Esophagus squamous epithelium (tissue), 5 donors: ENCODE measurements around the gene CYB561A3. TPM values are rescaled to one million over a fixed set of nuclear protein-coding genes. Genes with fewer than 3 reads are reported as not detected.

Experiments
- DNase-seq: peaks from one replicate; lab custom pipeline; 2025; lab: John Stamatoyannopoulos, UW
- H3K27ac ChIP-seq, 4 donors: fragments of 200-600 bp; sonication (generic); one replicate each; pipeline ENCODE4 v1.5.1; 2016 to 2019; ENCODE audit warnings: mild to moderate bottlenecking in 1 of 4
- H3K27me3 ChIP-seq, 4 donors: fragments of 200-600 bp; sonication (generic); 1 replicate in 3 of 4; 2 replicates in 1 of 4; pipeline versions ENCODE4 v1.5.1 to v1.6.0; 2017 to 2021; ENCODE audit warnings: antibody characterized with exemption in 1 of 4
- H3K36me3 ChIP-seq, 3 donors: fragments of 200-600 bp; sonication (generic); one replicate each; pipeline ENCODE4 v1.5.1; 2016 to 2019
- H3K4me1 ChIP-seq, 3 donors: fragments of 200-600 bp; sonication (generic); one replicate each; pipeline ENCODE4 v1.5.1; 2017 to 2019
- H3K4me3 ChIP-seq, 4 donors: fragments of 200-600 bp; sonication (generic); 1 replicate in 3 of 4; 2 replicates in 1 of 4; pipeline ENCODE4 v1.5.1; 2016 to 2019; ENCODE audit warnings: mild to moderate bottlenecking in 2 of 4, moderate library complexity in 1 of 4
- H3K9me3 ChIP-seq, 3 donors: fragments of 200-600 bp; sonication (generic); one replicate each; pipeline ENCODE4 v1.5.1; 2016 to 2019
- CTCF ChIP-seq, 6 experiments: fragments of 450-650 bp in 4 of 6; fragments of 200-600 bp in 2 of 6; sonication (generic) in 2 of 6; IDR thresholded peaks; one replicate each; pipeline ENCODE4 v1.5.1; 2016 to 2019; ENCODE audit warnings: antibody characterized with exemption in 6 of 6, mild to moderate bottlenecking in 4 of 6, moderate library complexity in 4 of 6
- POLR2A ChIP-seq, 4 donors: fragments of 450-650 bp; IDR thresholded peaks; one replicate each; pipeline ENCODE4 v1.6.1; 2017; ENCODE audit warnings: antibody characterized with exemption in 4 of 4, mild to moderate bottlenecking in 4 of 4, moderate library complexity in 3 of 4
- WGBS, 2 donors: methylation state at CpG; one replicate each; pipeline ENCODE4 v1.1.5; 2018; 5-methylcytosine and 5-hydroxymethylcytosine counted together
- intact Hi-C: fragments of 100-400 bp; cut with DNase I; formaldehyde crosslinking; loops from one replicate; pipeline ENCODE4 v1.15.0; 2022
- total RNA-seq, 4 donors: library from RNA; depleted of rRNA; stranded (reverse); fragments of >200 nt; gene quantifications; one replicate each; pipeline ENCODE4 v1.1.0, GENCODE V29; 2016
- donor health status: DM: yes; HTN: yes; CAD: no.

The CYB561A3 gene
- total RNA-seq, 4 donors from 2014 or later, result 23.9 to 44.3 (median 27.9) TPM

- no peaks in the 10 kb centered on the region for H3K27me3 ChIP-seq
- intact Hi-C loops, result no loop called here
- no peak for TF ChIP-seq POLR2A (IDR thresholded peaks at IDR 0.05)
- no peak for DNase-seq
- no peaks in the 10 kb centered on the region for H3K9me3 ChIP-seq
- 21 to 33% methylated on average over 16 to 19 of the region's 19 CpGs for WGBS, 2 donors
- H3K36me3 ChIP-seq, result peaks cover 3 to 24% (median 8%) of the 10 kb centered on the region in 3 donors
- H3K27ac ChIP-seq, result peak overlapping the region; percentile 91 to 97 (median 94)
- peaks cover 24 to 69% (median 25%) of the 10 kb centered on the region in 3 donors for H3K4me1 ChIP-seq
- H3K4me3 ChIP-seq, result peak overlapping the region; percentile 72 to 93 (median 84)
Measured at GRCh38 chr11:61333550-61334433, 27.9 kb downstream of the CYB561A3 start.

- intact Hi-C loops, result no loop called here
Measured at GRCh38 chr11:61332797-61333549, 28.7 kb downstream of the CYB561A3 start, which contains the start of the genes DDB1 and TKFC. DDB1 (minus strand) TSS chr11:61333105; CDS start chr11:61332968, 137 bp downstream. TKFC (plus strand) TSS chr11:61333228; CDS start chr11:61334729, 1,501 bp downstream.

GRCh38 chr11:61332281-61332796 is 29.3 kb downstream of the CYB561A3 start:
- H3K4me3 ChIP-seq, result peak overlapping the region; percentile 72 to 93 (median 84)
- WGBS, 2 donors, result 0% methylated on average over 7 to 19 of the region's 24 CpGs
- H3K27ac ChIP-seq, result peak overlapping the region; percentile 91 to 97 (median 94)
- peaks cover 24 to 81% (median 25%) of the 10 kb centered on the region in 3 donors for H3K4me1 ChIP-seq
- no peaks in the 10 kb centered on the region for H3K9me3 ChIP-seq
- no peak for DNase-seq
- H3K36me3 ChIP-seq, result peaks cover 0 to 26% (median 14%) of the 10 kb centered on the region in 3 donors
- intact Hi-C loops, result no loop called here
- no peaks in the 10 kb centered on the region for H3K27me3 ChIP-seq
- TF ChIP-seq CTCF (IDR thresholded peaks at IDR 0.05), result no peak
- no peak for TF ChIP-seq POLR2A (IDR thresholded peaks at IDR 0.05)

More at GRCh38 chr11:61332797-61333549, 28.7 kb downstream of the CYB561A3 start, which contains the start of the genes DDB1 and TKFC:
- H3K27ac ChIP-seq, result peak within 1 kb of the TSS; percentile 91 to 97 (median 94)
- H3K36me3 ChIP-seq, result peaks cover 0 to 24% (median 14%) of the 10 kb centered on the region in 3 donors
- 0% methylated on average over 10 to 15 of the region's 81 CpGs for WGBS, 2 donors
- peaks cover 24 to 74% (median 25%) of the 10 kb centered on the region in 3 donors for H3K4me1 ChIP-seq
- H3K27me3 ChIP-seq, result no peaks in the 10 kb centered on the region
- TF ChIP-seq POLR2A (IDR thresholded peaks at IDR 0.05), result peak in 3 of 4 donors; percentile 47 to 85 (median 72)
- peak in 1 of 6 experiments; percentile 31 for TF ChIP-seq CTCF (IDR thresholded peaks at IDR 0.05)
- H3K9me3 ChIP-seq, result no peaks in the 10 kb centered on the region
- DNase-seq, result peak; percentile 63
- peak within 1 kb of the TSS; percentile 72 to 93 (median 84) for H3K4me3 ChIP-seq

DNA sequence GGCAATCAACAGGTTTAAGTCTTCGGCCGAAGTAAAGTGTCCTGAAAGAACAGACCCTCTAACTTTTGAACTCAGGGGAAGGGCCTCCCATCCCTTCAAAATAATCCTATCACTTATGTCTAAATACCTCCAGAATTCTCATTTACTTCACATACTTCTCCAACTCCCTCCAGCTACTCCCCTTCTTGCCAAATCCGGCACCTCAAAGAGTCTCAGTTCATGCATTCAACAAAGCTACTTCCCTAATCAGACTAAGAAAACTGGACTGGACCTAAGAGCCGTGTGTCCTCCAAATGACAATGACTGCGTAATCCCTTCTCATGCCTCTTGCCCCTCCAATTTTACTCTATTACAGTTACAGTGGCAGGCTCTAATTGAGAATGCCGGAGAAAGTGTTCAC is 30.0 kb downstream of the CYB561A3 start:
- Histone ChIP-seq H3K4me3 (peak overlapping the region; percentile 72 to 93 (median 84)), H3K27ac (peak overlapping the region in 3 of 4 donors; percentile 28 to 97 (median 94)), H3K36me3 (peaks cover 4 to 33% (median 14%) of the 10 kb centered on the region in 3 donors), H3K9me3 (no peaks in the 10 kb centered on the region), H3K4me1 (peaks cover 24 to 86% (median 26%) of the 10 kb centered on the region in 3 donors), H3K27me3 (no peaks in the 10 kb centered on the region)
- no peak for DNase-seq
- no peak for TF ChIP-seq POLR2A (IDR thresholded peaks at IDR 0.05)
- TF ChIP-seq CTCF (IDR thresholded peaks at IDR 0.05), result no peak
- 55 to 57% methylated on average over 6 of the region's 6 CpGs for WGBS, 2 donors
- intact Hi-C loops, result no loop called here

- H3K27ac ChIP-seq, result no peak overlapping the region
- DNase-seq, result no peak
- intact Hi-C loops, result no loop called here
- no peak overlapping the region for H3K4me3 ChIP-seq
- TF ChIP-seq CTCF (IDR thresholded peaks at IDR 0.05), result no peak
- TF ChIP-seq POLR2A (IDR thresholded peaks at IDR 0.05), result no peak
- peaks cover 18 to 84% (median 32%) of the 10 kb centered on the region in 3 donors for H3K4me1 ChIP-seq
- 94 to 95% methylated on average over 4 of the region's 4 CpGs for WGBS, 2 donors
- peaks cover 14 to 50% (median 14%) of the 10 kb centered on the region in 3 donors for H3K36me3 ChIP-seq
- no peaks in the 10 kb centered on the region for H3K9me3 ChIP-seq
- no peaks in the 10 kb centered on the region for H3K27me3 ChIP-seq
Measured at GRCh38 chr11:61329871-61330270, 31.8 kb downstream of the CYB561A3 start.
